H9 (cell line): Measurements from ENCODE around the gene ZDHHC1. TPM values are rescaled to one million over a fixed set of nuclear protein-coding genes. Genes with fewer than 3 reads are reported as not detected.
A peak's percentile ranks its signal among the peaks of the same experiment; 100 is the strongest.

ENCODE experiments used
- DNase-seq: peaks from one replicate; pipeline ENCODE4 v3.0.0-alpha.2; 2017
- H2AFZ ChIP-seq: one replicate; pipeline ENCODE4 v1.6.1; 2013; ENCODE audit warnings: mild to moderate bottlenecking, low read length, control low read depth, moderate library complexity
- H2AK5ac ChIP-seq: 2 replicates; pipeline ENCODE4 v1.6.1; 2013; ENCODE audit warnings: low read length, control low read depth, mixed read lengths; ENCODE audit not compliant: insufficient read length
- H2BK120ac ChIP-seq: one replicate; pipeline ENCODE4 v1.6.1; 2013; ENCODE audit warnings: low read depth, mild to moderate bottlenecking, low read length, control low read depth, inconsistent platforms; ENCODE audit not compliant: poor library complexity, severe bottlenecking
- H2BK12ac ChIP-seq: 2 replicates; pipeline ENCODE4 v1.6.1; 2013; ENCODE audit warnings: low read length, control low read depth, mixed read lengths, low read depth; ENCODE audit not compliant: insufficient read length
- H2BK15ac ChIP-seq: 2 replicates; pipeline ENCODE4 v1.6.1; 2013; ENCODE audit warnings: low read depth, low read length, control low read depth
- H2BK20ac ChIP-seq: one replicate; pipeline ENCODE4 v1.6.1; 2013; ENCODE audit warnings: low read depth, mild to moderate bottlenecking, low read length, control low read depth, inconsistent platforms; ENCODE audit not compliant: poor library complexity, severe bottlenecking
- H2BK5ac ChIP-seq: 2 replicates; pipeline ENCODE4 v1.6.1; 2013; ENCODE audit warnings: low read length, control low read depth, mixed read lengths; ENCODE audit not compliant: insufficient read length
- H3K14ac ChIP-seq: 2 replicates; pipeline ENCODE4 v1.6.1; 2013; ENCODE audit warnings: low read length, control low read depth; ENCODE audit not compliant: insufficient read depth
- H3K18ac ChIP-seq: 2 replicates; pipeline ENCODE4 v1.6.1; 2013; ENCODE audit warnings: low read depth, mild to moderate bottlenecking, mixed read lengths, low read length, control low read depth; ENCODE audit not compliant: insufficient read length
- H3K23ac ChIP-seq: 2 replicates; pipeline ENCODE4 v1.6.1; 2013; ENCODE audit warnings: low read length, control low read depth, mixed read lengths, low read depth; ENCODE audit not compliant: insufficient read length
- H3K23me2 ChIP-seq: 2 replicates; pipeline ENCODE4 v1.6.1; 2013; ENCODE audit warnings: low read depth, mild to moderate bottlenecking, mixed read lengths, low read length, control low read depth; ENCODE audit not compliant: insufficient read length, poor library complexity, severe bottlenecking
- H3K27ac ChIP-seq: 2 replicates; pipeline ENCODE4 v1.5.1; 2013; ENCODE audit warnings: low read length, control low read depth, mixed read lengths, low read depth; ENCODE audit not compliant: insufficient read length
- H3K27me3 ChIP-seq: 2 replicates; pipeline ENCODE4 v1.6.1; 2013; ENCODE audit warnings: low read length, control low read depth, inconsistent platforms; ENCODE audit not compliant: insufficient read depth
- H3K4ac ChIP-seq: 2 replicates; pipeline ENCODE4 v1.6.1; 2013; ENCODE audit warnings: low read depth, mild to moderate bottlenecking, control low read depth, inconsistent platforms, low read length, moderate library complexity
- H3K4me1 ChIP-seq: 2 replicates; pipeline ENCODE4 v1.6.1; 2013; ENCODE audit warnings: low read length, control low read depth, inconsistent platforms; ENCODE audit not compliant: insufficient read depth
- H3K4me2 ChIP-seq: 2 replicates; pipeline ENCODE4 v1.6.1; 2013; ENCODE audit warnings: low read length, control low read depth, mixed read lengths; ENCODE audit not compliant: insufficient read length, insufficient read depth
- H3K56ac ChIP-seq: 2 replicates; pipeline ENCODE4 v1.6.1; 2013; ENCODE audit warnings: low read depth, mild to moderate bottlenecking, mixed read lengths, low read length, control low read depth; ENCODE audit not compliant: insufficient read length
- H3K79me1 ChIP-seq: 2 replicates; pipeline ENCODE4 v1.6.1; 2013; ENCODE audit warnings: low read depth, mild to moderate bottlenecking, moderate library complexity, low read length, control low read depth, inconsistent platforms; ENCODE audit not compliant: insufficient read depth, poor library complexity, severe bottlenecking
- H3K79me2 ChIP-seq: 2 replicates; pipeline ENCODE4 v1.6.1; 2013; ENCODE audit warnings: low read length, control low read depth, inconsistent platforms; ENCODE audit not compliant: insufficient read depth
- H3K9ac ChIP-seq: 2 replicates; pipeline ENCODE4 v1.6.1; 2013; ENCODE audit warnings: low read length, control low read depth, mixed read lengths; ENCODE audit not compliant: insufficient read length; ENCODE audit errors: extremely low read depth
- H3K9me3 ChIP-seq: one replicate; pipeline ENCODE4 v1.6.1; 2013; ENCODE audit warnings: low read depth, low read length, inconsistent platforms; ENCODE audit not compliant: control insufficient read depth
- H3T11ph ChIP-seq: one replicate; pipeline ENCODE4 v1.6.1; 2013; ENCODE audit warnings: mild to moderate bottlenecking, low read length, control low read depth, inconsistent platforms
- H4K20me1 ChIP-seq: one replicate; pipeline ENCODE4 v1.6.1; 2013; ENCODE audit not compliant: control insufficient read depth, insufficient read length, insufficient read depth
- H4K5ac ChIP-seq: 2 replicates; pipeline ENCODE4 v1.6.1; 2013; ENCODE audit warnings: low read depth, mild to moderate bottlenecking, mixed read lengths, low read length, control low read depth; ENCODE audit not compliant: insufficient read length
- H4K8ac ChIP-seq: replicated peaks from 2 replicates; pipeline ENCODE4 v1.6.1; 2013; ENCODE audit warnings: low read length, control low read depth, mixed read lengths, low read depth; ENCODE audit not compliant: insufficient read length
- H4K91ac ChIP-seq: 2 replicates; pipeline ENCODE4 v1.6.1; 2013; ENCODE audit warnings: low read depth, mild to moderate bottlenecking, moderate library complexity, mixed read lengths, low read length, control low read depth; ENCODE audit not compliant: insufficient read length
- H3K27ac Mint-ChIP-seq, 3 experiments: 2 replicates in 2 of 3; 3 replicates in 1 of 3; pipeline ENCODE4 v1.8.0; 2020 to 2021; ENCODE audit warnings: mixed read lengths in 3 of 3, mild to moderate bottlenecking in 1 of 3, moderate library complexity in 1 of 3
- H3K27me3 Mint-ChIP-seq: 2 replicates; pipeline ENCODE4 v1.8.0; 2021; ENCODE audit warnings: low read depth, mild to moderate bottlenecking, moderate library complexity, mixed read lengths
- H3K36me3 Mint-ChIP-seq, 3 experiments: 2 replicates in 2 of 3; 3 replicates in 1 of 3; pipeline ENCODE4 v1.8.0; 2020 to 2021; ENCODE audit warnings: low read depth in 3 of 3, mixed read lengths in 3 of 3; ENCODE audit not compliant: insufficient read depth in 1 of 3
- H3K4me1 Mint-ChIP-seq, 2 experiments: 2 replicates each; pipeline ENCODE4 v1.8.0; 2020; ENCODE audit warnings: mixed read lengths in 2 of 2
- H3K4me3 Mint-ChIP-seq, 2 experiments: 2 replicates in 1 of 2; 3 replicates in 1 of 2; pipeline ENCODE4 v1.8.0; 2020 to 2021; ENCODE audit warnings: mild to moderate bottlenecking in 2 of 2, mixed read lengths in 2 of 2, moderate library complexity in 1 of 2
- H3K9me3 Mint-ChIP-seq, 2 experiments: 2 replicates in 1 of 2; 3 replicates in 1 of 2; pipeline ENCODE4 v1.8.0; 2020; ENCODE audit warnings: mild to moderate bottlenecking in 2 of 2, mixed read lengths in 2 of 2, moderate library complexity in 1 of 2
- CTCF ChIP-seq: fragments of 200-600 bp; sonication (generic); conservative IDR thresholded peaks from 3 replicates; pipeline ENCODE4 v1.8.0; 2021; ENCODE audit warnings: antibody characterized with exemption, mild to moderate bottlenecking
- WGBS: extraction: QIAGEN DNeasy Blood & Tissue Kit; methylation state at CpG from one replicate; pipeline ENCODE4 v1.1.7; 2013; ENCODE audit warnings: missing lambda C conversion rate, low lambda C conversion rate, mixed read lengths; ENCODE audit not compliant: insufficient read length; ENCODE audit errors: extremely low coverage; 5-methylcytosine and 5-hydroxymethylcytosine counted together
- total RNA-seq: library from RNA; stranded (reverse); gene quantifications from 2 replicates; pipeline ENCODE4 v1.2.1, GENCODE V29; 2021

ZDHHC1 gene
- total RNA-seq, 1 experiment from 2014 or later = 3.7 TPM

GRCh38 chr16:67435758-67436164 is 19.5 kb upstream of the ZDHHC1 start:
- no peaks in the 10 kb centered on the region for H3K27me3 ChIP-seq
- no CpG with 5 or more reads among the region's 16 CpGs for WGBS
- peaks cover 11% of the 10 kb centered on the region for H3K23me2 ChIP-seq
- peak; percentile 26; the same call in 1 of the 3 replicates for TF ChIP-seq CTCF
- peaks cover 26 to 27% of the 10 kb centered on the region in 2 experiments for H3K4me1 Mint-ChIP-seq
- H2BK12ac ChIP-seq = no peak overlapping the region
- H4K20me1 ChIP-seq = no peaks in the 10 kb centered on the region
- no peak overlapping the region for H2AK5ac ChIP-seq
- H2BK15ac ChIP-seq = no peak overlapping the region
- H4K8ac ChIP-seq = no peak overlapping the region
- H3K36me3 Mint-ChIP-seq = peaks cover 10 to 35% (median 22%) of the 10 kb centered on the region in 3 experiments; a peak in 6 of 7 replicates
- no peak overlapping the region for H4K5ac ChIP-seq
- H3K79me2 ChIP-seq = no peaks in the 10 kb centered on the region; the same call in 1 of the 2 replicates
- H3K4me1 ChIP-seq = peaks cover 4% of the 10 kb centered on the region; the same call in 1 of the 2 replicates
- no peak overlapping the region for H3K18ac ChIP-seq
- H3K56ac ChIP-seq = no peak overlapping the region
- H3K27ac ChIP-seq = no peak overlapping the region
- H3K27me3 Mint-ChIP-seq = no peaks in the 10 kb centered on the region; the same call in 1 of the 2 replicates
- DNase-seq = no peak
- no peaks in the 10 kb centered on the region for H3K9me3 Mint-ChIP-seq
- H2AFZ ChIP-seq = no peak overlapping the region
- no peak overlapping the region for H2BK120ac ChIP-seq
- no peak overlapping the region for H3K4me2 ChIP-seq
- H3K79me1 ChIP-seq = no peaks in the 10 kb centered on the region
- H3K27ac Mint-ChIP-seq = peak overlapping the region in 1 of 3 experiments; percentile 44; a peak in 1 of 7 replicates
- no peak overlapping the region for H3K4ac ChIP-seq
- H3K14ac ChIP-seq = no peak overlapping the region
- no peak overlapping the region for H3K4me3 Mint-ChIP-seq
- H3K9ac ChIP-seq = no peak overlapping the region
- H3K23ac ChIP-seq = no peak overlapping the region
- H3K9me3 ChIP-seq = no peaks in the 10 kb centered on the region
- H2BK20ac ChIP-seq = no peak overlapping the region
- H4K91ac ChIP-seq = no peak overlapping the region
- no peak overlapping the region for H2BK5ac ChIP-seq
- no peak overlapping the region for H3T11ph ChIP-seq
